ENCODE measurements around the gene RPS15.

- TF ChIP-seq CTCF (IDR thresholded peaks at IDR 0.05) (no peak), ZFX (IDR thresholded peaks at IDR 0.05; ENCODE audit: borderline replicate concordance) (no peak)
These were observed 38.5 kb upstream of the RPS15 start for GRCh38 chr19:1399745-1400144.

Data from 22Rv1 (cell line).